ENCODE data around the gene TRAF6. TPM values are rescaled to one million over a fixed set of nuclear protein-coding genes. Genes with fewer than 3 reads are reported as not detected.

The TRAF6 gene
- total and polyA plus RNA-seq, 2 donors (not counting 3 experiments of a cell fraction or from before 2014, with no cell fraction given) = 6.0 to 14.2 TPM

- H3K27me3 ChIP-seq (ENCODE audit: control insufficient read depth in 2 of 2, insufficient read depth in 2 of 2, low read length in 2 of 2) = no peaks in the 10 kb centered on the region
- H3K9ac ChIP-seq (replicated peaks; ENCODE audit: extremely low read depth, insufficient read depth, low read length) = peak overlapping the region; percentile 55
- ChIA-PET CTCF (interaction anchor here (0.6 to 2.9 kb wide), 7 partner anchors 8 to 417 kb away, joined by 3 to 36 read pairs (median 5); no protein-coding TSS in a partner anchor), POLR2A (no interaction called here)
- H4K20me1 ChIP-seq (replicated peaks; ENCODE audit: control insufficient read depth, extremely low read depth, insufficient read depth, low read length) = peaks cover 2% of the 10 kb centered on the region
- H3K27ac ChIP-seq (ENCODE audit: insufficient read depth, low read depth, low read length) = peak overlapping the region; percentile 50
- TSS peak; percentile 41 for BruUV-seq (replicated peaks)
- intact Hi-C loops (cut with micrococcal nuclease) = loop anchor here (10.0 kb wide), 1 partner anchor 1534 kb away; no protein-coding TSS in a partner anchor
- FAIRE-seq = no peak
- no peak for DNase-seq (ENCODE audit: low read depth, low spot score)
- no peaks in the 10 kb centered on the region for H3K9me1 ChIP-seq (replicated peaks; ENCODE audit: control insufficient read depth, extremely low read depth, insufficient read depth, low read length)
- H3K9me3 ChIP-seq (replicated peaks; ENCODE audit: control insufficient read depth, insufficient read depth, low read length) = no peaks in the 10 kb centered on the region
- dilution Hi-C loops (cut with MboI; ENCODE audit: extremely low pct_ligation_motif_present, low sequenced_read_pairs) = no loop called here
- H3K4me1 ChIP-seq (ENCODE audit: control insufficient read depth, extremely low read depth, insufficient read depth, low read length) = peaks cover 16% of the 10 kb centered on the region
- H3K4me3 ChIP-seq (replicated peaks in 1 of 3; ENCODE audit: insufficient read depth in 1 of 3, low read depth in 1 of 3, low read length in 3 of 3) = peak overlapping the region; percentile 77 to 100 (median 88)
- TF ChIP-seq JUN (IDR thresholded peaks at IDR 0.05; ENCODE audit: borderline replicate concordance, insufficient read depth, insufficient read length, low read depth) (no peak), POLR2A (IDR thresholded peaks at IDR 0.05; ENCODE audit: low read depth, low read length) (no peak), MAX (IDR thresholded peaks at IDR 0.05; ENCODE audit: insufficient read depth, insufficient read length) (no peak), MYC (IDR thresholded peaks at IDR 0.05; ENCODE audit: low read depth, low read length) (no peak), CTCF (IDR thresholded peaks at IDR 0.05; ENCODE audit: extremely low read depth in 1 of 2, insufficient read depth in 1 of 2, low read depth in 1 of 2, low read length in 2 of 2) (no peak), FOS (IDR thresholded peaks at IDR 0.05; ENCODE audit: borderline replicate concordance, insufficient read depth, low read length) (no peak)
- H3K36me3 ChIP-seq (ENCODE audit: control insufficient read depth in 2 of 2, extremely low read depth in 1 of 2, insufficient read depth in 2 of 2, low read length in 2 of 2) = no peaks in the 10 kb centered on the region
- H3K4me2 ChIP-seq (ENCODE audit: insufficient read depth, low read length) = peak overlapping the region; percentile 95
- no peak overlapping the region for H2AFZ ChIP-seq (ENCODE audit: low read depth, low read length)
- peaks cover 45% of the 10 kb centered on the region for H3K79me2 ChIP-seq (ENCODE audit: control insufficient read depth, insufficient read depth, low read length)
These were observed 1.3 kb downstream of the TRAF6 start for GRCh38 chr11:36508743-36509142.
